HG03103 (cell line): Measurements from ENCODE around the gene UCHL1.
"Not testable (repeated sequence)": the region's sequence is repeated elsewhere in the genome, so short reads cannot be mapped to it uniquely, and the experiment has no call there.

Experiments used
- ATAC-seq: cut with Tn5 transposase; IDR thresholded peaks from one replicate; pipeline ENCODE4 v1.9.1; 2021; ENCODE audit warnings: low read depth; ENCODE audit not compliant: unreplicated experiment

The UCHL1 gene

GRCh38 chr4:41236032-41236431, 20.7 kb upstream of the UCHL1 start:
- ATAC-seq, result no peak

GRCh38 chr4:41236508-41236907, 20.2 kb upstream of the UCHL1 start:
- ATAC-seq, result no peak

- ATAC-seq, result no peak
These were observed 14.8 kb upstream of the UCHL1 start for GRCh38 chr4:41241919-41242318.

GRCh38 chr4:41245983-41246382, 10.7 kb upstream of the UCHL1 start:
- no peak for ATAC-seq

GRCh38 chr4:41256131-41256739, 493 bp upstream of the UCHL1 start:
- no peak for ATAC-seq

GRCh38 chr4:41257257-41257901, 651 bp downstream of the UCHL1 start:
- ATAC-seq, result peak; percentile 46

- no peak for ATAC-seq
These were observed 1.2 kb downstream of the UCHL1 start for GRCh38 chr4:41257906-41258305.

GRCh38 chr4:41258783-41259182, 2.1 kb downstream of the UCHL1 start:
- no peak for ATAC-seq

- ATAC-seq, result no peak
These were observed 3.5 kb downstream of the UCHL1 start for GRCh38 chr4:41260116-41260733.

GRCh38 chr4:41262198-41262597, 5.5 kb downstream of the UCHL1 start:
- ATAC-seq, result no peak

GRCh38 chr4:41264212-41264611, 7.5 kb downstream of the UCHL1 start:
- ATAC-seq, result no peak

- no peak for ATAC-seq
These were observed 11.3 kb downstream of the UCHL1 start for GRCh38 chr4:41267997-41268396.

GRCh38 chr4:41268721-41269517, 12.2 kb downstream of the UCHL1 start:
- ATAC-seq, result no peak

GRCh38 chr4:41269682-41270081, 13.0 kb downstream of the UCHL1 start:
- no peak for ATAC-seq

GRCh38 chr4:41275931-41276330, 19.2 kb downstream of the UCHL1 start:
- not testable (repeated sequence) for ATAC-seq

- ATAC-seq, result no peak
These were observed 23.3 kb downstream of the UCHL1 start for GRCh38 chr4:41280010-41280409.

GRCh38 chr4:41281038-41281634, 24.4 kb downstream of the UCHL1 start:
- peak; percentile 90 for ATAC-seq

GRCh38 chr4:41282366-41282765, 25.6 kb downstream of the UCHL1 start:
- ATAC-seq, result no peak

- no peak for ATAC-seq
These were observed 28.6 kb downstream of the UCHL1 start for GRCh38 chr4:41285202-41285863.

- ATAC-seq, result no peak
These were observed 29.1 kb downstream of the UCHL1 start for GRCh38 chr4:41285864-41286235.
